A549 (cell line): ENCODE data around the gene ATF5.

Experiments used
- EP300 ChIP-seq, 2 experiments: fragments of >200 bp; sonication (Bioruptor Twin); formaldehyde crosslinking; IDR thresholded peaks; 2 replicates in 1 of 2; 3 replicates in 1 of 2; pipeline ENCODE4 v1.6.1; 2016 to 2017
- HDAC2 ChIP-seq: fragments of 200-600 bp; sonication (generic); IDR thresholded peaks from 2 replicates; pipeline ENCODE4 v1.6.1; 2016
- JUNB ChIP-seq: fragments of >200 bp; sonication (Bioruptor Twin); formaldehyde crosslinking; IDR thresholded peaks from 2 replicates; pipeline ENCODE4 v1.6.1; 2016
- MYC ChIP-seq: IDR thresholded peaks from 2 replicates; pipeline ENCODE4 v1.6.1; 2012; ENCODE audit warnings: mild to moderate bottlenecking, inconsistent platforms, low read length, improper control_type of control experiment, borderline replicate concordance
- POLR2A ChIP-seq: IDR thresholded peaks from 2 replicates; pipeline ENCODE4 v1.6.1; 2012; ENCODE audit warnings: mild to moderate bottlenecking, low read length
- POLR2AphosphoS2 ChIP-seq: conservative IDR thresholded peaks from 2 replicates; pipeline ENCODE4 v1.6.1; 2012; ENCODE audit warnings: low read length, improper control_type of control experiment, inconsistent platforms
- RAD21 ChIP-seq, 2 experiments: fragments of >200 bp in 1 of 2; sonication (Bioruptor Twin) in 1 of 2; formaldehyde crosslinking in 1 of 2; IDR thresholded peaks in 1 of 2; conservative IDR thresholded peaks in 1 of 2; 2 replicates in 1 of 2; 3 replicates in 1 of 2; pipeline ENCODE4 v1.6.1; 2012 to 2018; ENCODE audit warnings: inconsistent platforms in 1 of 2
- RARB ChIP-seq: fragments of 250-450 bp; sonication (Bioruptor Pico); IDR thresholded peaks from 2 replicates; pipeline ENCODE4 v1.8.0; 2021; ENCODE audit warnings: mild to moderate bottlenecking, moderate library complexity
- RCOR1 ChIP-seq: fragments of 150-350 bp; IDR thresholded peaks from 2 replicates; pipeline ENCODE4 v1.6.1; 2014; ENCODE audit warnings: antibody characterized with exemption, low read length, low read depth
- ZFP36 ChIP-seq: fragments of 450-650 bp; IDR thresholded peaks from 2 replicates; pipeline ENCODE4 v1.6.1; 2014; ENCODE audit warnings: borderline replicate concordance; ENCODE audit not compliant: partially characterized antibody
- TF ChIP-seq, protein P1 (sequence below): fragments of >200 bp; sonication (Bioruptor Twin); formaldehyde crosslinking; IDR thresholded peaks from 3 replicates; pipeline ENCODE4 v1.5.1; 2016
- TF ChIP-seq, protein P2 (sequence below): fragments of >200 bp; sonication (Bioruptor Twin); formaldehyde crosslinking; IDR thresholded peaks from 2 replicates; pipeline ENCODE4 v1.6.1; 2016
- TF ChIP-seq, protein P3 (sequence below): fragments of 250-450 bp; sonication (Bioruptor Pico); IDR thresholded peaks from 2 replicates; pipeline ENCODE4 v1.5.0; 2021; ENCODE audit warnings: mild to moderate bottlenecking, moderate library complexity, borderline replicate concordance
- TF ChIP-seq, protein P4 (sequence below): IDR thresholded peaks from 2 replicates; pipeline ENCODE4 v1.6.1; 2012

DNA sequence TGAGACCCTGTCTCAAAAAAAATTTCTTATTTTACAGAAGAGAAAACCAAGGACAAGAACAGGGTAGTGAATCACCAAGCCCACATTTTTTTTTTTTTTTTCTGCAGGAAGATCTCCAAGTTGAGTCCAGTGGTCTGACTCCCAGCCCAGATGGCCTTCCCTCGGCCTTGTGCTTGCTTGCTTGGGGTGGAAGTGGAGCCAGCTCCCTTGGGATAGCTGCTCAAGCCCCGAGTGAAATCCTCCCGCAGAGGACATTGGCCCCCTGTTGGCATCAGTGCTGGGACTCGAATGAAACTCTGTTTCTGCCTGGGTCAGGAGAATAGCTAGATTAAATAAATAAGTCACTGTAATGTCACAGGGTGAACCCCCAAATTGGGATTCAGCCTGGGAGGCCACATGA lies 9.7 kb downstream of the ATF5 start:
- no peak for TF ChIP-seq POLR2AphosphoS2
- no peak for TF ChIP-seq RCOR1
- no peak for TF ChIP-seq POLR2A
- TF ChIP-seq HDAC2: no peak
- TF ChIP-seq, protein P1, sequence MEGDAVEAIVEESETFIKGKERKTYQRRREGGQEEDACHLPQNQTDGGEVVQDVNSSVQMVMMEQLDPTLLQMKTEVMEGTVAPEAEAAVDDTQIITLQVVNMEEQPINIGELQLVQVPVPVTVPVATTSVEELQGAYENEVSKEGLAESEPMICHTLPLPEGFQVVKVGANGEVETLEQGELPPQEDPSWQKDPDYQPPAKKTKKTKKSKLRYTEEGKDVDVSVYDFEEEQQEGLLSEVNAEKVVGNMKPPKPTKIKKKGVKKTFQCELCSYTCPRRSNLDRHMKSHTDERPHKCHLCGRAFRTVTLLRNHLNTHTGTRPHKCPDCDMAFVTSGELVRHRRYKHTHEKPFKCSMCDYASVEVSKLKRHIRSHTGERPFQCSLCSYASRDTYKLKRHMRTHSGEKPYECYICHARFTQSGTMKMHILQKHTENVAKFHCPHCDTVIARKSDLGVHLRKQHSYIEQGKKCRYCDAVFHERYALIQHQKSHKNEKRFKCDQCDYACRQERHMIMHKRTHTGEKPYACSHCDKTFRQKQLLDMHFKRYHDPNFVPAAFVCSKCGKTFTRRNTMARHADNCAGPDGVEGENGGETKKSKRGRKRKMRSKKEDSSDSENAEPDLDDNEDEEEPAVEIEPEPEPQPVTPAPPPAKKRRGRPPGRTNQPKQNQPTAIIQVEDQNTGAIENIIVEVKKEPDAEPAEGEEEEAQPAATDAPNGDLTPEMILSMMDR: no peak
- TF ChIP-seq, protein P2, sequence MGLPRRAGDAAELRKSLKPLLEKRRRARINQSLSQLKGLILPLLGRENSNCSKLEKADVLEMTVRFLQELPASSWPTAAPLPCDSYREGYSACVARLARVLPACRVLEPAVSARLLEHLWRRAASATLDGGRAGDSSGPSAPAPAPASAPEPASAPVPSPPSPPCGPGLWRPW: no peak
- no peak for TF ChIP-seq RARB
- TF ChIP-seq, protein P3, sequence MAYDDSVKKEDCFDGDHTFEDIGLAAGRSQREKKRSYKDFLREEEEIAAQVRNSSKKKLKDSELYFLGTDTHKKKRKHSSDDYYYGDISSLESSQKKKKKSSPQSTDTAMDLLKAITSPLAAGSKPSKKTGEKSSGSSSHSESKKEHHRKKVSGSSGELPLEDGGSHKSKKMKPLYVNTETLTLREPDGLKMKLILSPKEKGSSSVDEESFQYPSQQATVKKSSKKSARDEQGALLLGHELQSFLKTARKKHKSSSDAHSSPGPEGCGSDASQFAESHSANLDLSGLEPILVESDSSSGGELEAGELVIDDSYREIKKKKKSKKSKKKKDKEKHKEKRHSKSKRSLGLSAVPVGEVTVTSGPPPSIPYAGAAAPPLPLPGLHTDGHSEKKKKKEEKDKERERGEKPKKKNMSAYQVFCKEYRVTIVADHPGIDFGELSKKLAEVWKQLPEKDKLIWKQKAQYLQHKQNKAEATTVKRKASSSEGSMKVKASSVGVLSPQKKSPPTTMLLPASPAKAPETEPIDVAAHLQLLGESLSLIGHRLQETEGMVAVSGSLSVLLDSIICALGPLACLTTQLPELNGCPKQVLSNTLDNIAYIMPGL (CRISPR knock-in tag): no peak
- TF ChIP-seq JUNB: no peak
- TF ChIP-seq ZFP36: no peak
- TF ChIP-seq, protein P4, sequence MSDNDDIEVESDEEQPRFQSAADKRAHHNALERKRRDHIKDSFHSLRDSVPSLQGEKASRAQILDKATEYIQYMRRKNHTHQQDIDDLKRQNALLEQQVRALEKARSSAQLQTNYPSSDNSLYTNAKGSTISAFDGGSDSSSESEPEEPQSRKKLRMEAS: no peak
- no peak for TF ChIP-seq RAD21 (conservative IDR thresholded peaks at IDR 0.05 in 1 of 2, IDR thresholded peaks at IDR 0.05 in 1 of 2)
- no peak for TF ChIP-seq MYC
- TF ChIP-seq EP300 (IDR thresholded peaks at IDR 0.05): no peak
